GM18507 (cell line): ENCODE measurements around the gene PDPK1.

ENCODE experiments used
- DNase-seq: peaks from one replicate; pipeline ENCODE4 v3.0.0; 2011; ENCODE audit warnings: low read depth; ENCODE audit not compliant: insufficient read length; ENCODE audit errors: extremely low spot score
- FAIRE-seq: peaks from 2 replicates; lab custom pipeline; 2011; peaks lifted over from hg19 to GRCh38; lab: Jason Lieb, UNC

PDPK1 gene

GRCh38 chr16:2501946-2502895, 35.6 kb upstream of the PDPK1 start:
- no peak for FAIRE-seq

GRCh38 chr16:2505695-2506094, 32.1 kb upstream of the PDPK1 start:
- FAIRE-seq (no peak), DNase-seq (no peak)

More at GRCh38 chr16:2501946-2502895, 35.6 kb upstream of the PDPK1 start:
- no peak for DNase-seq

- FAIRE-seq: peak; percentile 86
- DNase-seq: no peak
Measured at GRCh38 chr16:2507052-2507659, 30.7 kb upstream of the PDPK1 start.

GRCh38 chr16:2507665-2508064, 30.2 kb upstream of the PDPK1 start:
- FAIRE-seq (peak; percentile 33), DNase-seq (no peak)

GRCh38 chr16:2508722-2509400, 29.0 kb upstream of the PDPK1 start:
- FAIRE-seq (no peak), DNase-seq (no peak)

GRCh38 chr16:2511128-2511800, 26.6 kb upstream of the PDPK1 start:
- FAIRE-seq (no peak), DNase-seq (no peak)

- DNase-seq: no peak
- FAIRE-seq: no peak
Measured at GRCh38 chr16:2511996-2512734, 25.7 kb upstream of the PDPK1 start.

GRCh38 chr16:2512735-2513404, 25.0 kb upstream of the PDPK1 start:
- no peak for FAIRE-seq
- no peak for DNase-seq

GRCh38 chr16:2513405-2514332, 24.2 kb upstream of the PDPK1 start, which contains the start of gene ATP6V0C:
TSS of gene ATP6V0C (plus strand) at chr16:2513952. CDS start at chr16:2514104, 152 bp downstream.
- DNase-seq (peak; percentile 85), FAIRE-seq (peak; percentile 85)

- FAIRE-seq: no peak
- no peak for DNase-seq
Measured at GRCh38 chr16:2514333-2515179, 23.3 kb upstream of the PDPK1 start.

- no peak for FAIRE-seq
- DNase-seq: no peak
Measured at GRCh38 chr16:2515180-2515851, 22.5 kb upstream of the PDPK1 start.

GRCh38 chr16:2516391-2517240, 21.2 kb upstream of the PDPK1 start:
- DNase-seq: no peak

GRCh38 chr16:2517954-2518605, 19.7 kb upstream of the PDPK1 start:
- no peak for DNase-seq
- FAIRE-seq: no peak

More at GRCh38 chr16:2516391-2517240, 21.2 kb upstream of the PDPK1 start:
- no peak for FAIRE-seq

- FAIRE-seq (no peak), DNase-seq (no peak)
Measured at GRCh38 chr16:2518823-2519710, 18.8 kb upstream of the PDPK1 start.
